Suprapubic skin (tissue), 4 donors: Measurements from ENCODE around the gene NDUFS1. TPM values are rescaled to one million over a fixed set of nuclear protein-coding genes. Genes with fewer than 3 reads are reported as not detected.
"Not testable (repeated sequence)": the region's sequence is repeated elsewhere in the genome, so short reads cannot be mapped to it uniquely, and the experiment has no call there.

Source experiments
- DNase-seq, 2 donors: peaks; one replicate each; pipeline ENCODE4 v3.0.0-alpha.2; 2019; ENCODE audit warnings: low spot score in 2 of 2
- H3K27ac ChIP-seq: fragments of 200-600 bp; sonication (generic); one replicate; pipeline ENCODE4 v1.5.1; 2019
- H3K27me3 ChIP-seq: fragments of 200-600 bp; sonication (generic); one replicate; pipeline ENCODE4 v1.5.1; 2019
- H3K36me3 ChIP-seq: fragments of 200-600 bp; sonication (generic); one replicate; pipeline ENCODE4 v1.5.1; 2019
- H3K4me1 ChIP-seq: fragments of 200-600 bp; sonication (generic); one replicate; pipeline ENCODE4 v1.5.1; 2019
- H3K4me3 ChIP-seq: fragments of 200-600 bp; sonication (generic); one replicate; pipeline ENCODE4 v1.5.1; 2019; ENCODE audit warnings: mild to moderate bottlenecking
- H3K9me3 ChIP-seq: fragments of 200-600 bp; sonication (generic); one replicate; pipeline ENCODE4 v1.5.1; 2019
- EP300 ChIP-seq: sonication (generic); formaldehyde crosslinking; IDR thresholded peaks from one replicate; pipeline ENCODE4 v1.6.1; 2017; ENCODE audit warnings: antibody characterized with exemption
- POLR2A ChIP-seq, 2 donors: fragments of 450-650 bp; IDR thresholded peaks; one replicate each; pipeline ENCODE4 v1.6.1; 2017; ENCODE audit warnings: antibody characterized with exemption in 2 of 2, mild to moderate bottlenecking in 2 of 2, moderate library complexity in 2 of 2
- POLR2AphosphoS5 ChIP-seq, 3 donors: sonication (generic); formaldehyde crosslinking; IDR thresholded peaks; one replicate each; pipeline ENCODE4 v1.6.1; 2017; ENCODE audit warnings: antibody characterized with exemption in 3 of 3
- WGBS: methylation state at CpG from one replicate; pipeline ENCODE4 v1.1.5; 2018; 5-methylcytosine and 5-hydroxymethylcytosine counted together
- total RNA-seq, 4 donors: library from RNA; depleted of rRNA; stranded (reverse); fragments of >200 nt; gene quantifications; one replicate each; pipeline ENCODE4 v1.1.0, GENCODE V29; 2016
- TF ChIP-seq, protein P1 (sequence below), 2 donors: fragments of 200-600 bp in 1 of 2; fragments of 450-650 bp in 1 of 2; sonication (generic) in 1 of 2; IDR thresholded peaks; one replicate each; pipeline ENCODE4 v1.5.1; 2016 to 2019; ENCODE audit warnings: antibody characterized with exemption in 2 of 2, mild to moderate bottlenecking in 1 of 2, moderate library complexity in 1 of 2

The NDUFS1 gene
- total RNA-seq, 4 donors from 2014 or later: 65.7 to 74.2 (median 69.9) TPM

DNA sequence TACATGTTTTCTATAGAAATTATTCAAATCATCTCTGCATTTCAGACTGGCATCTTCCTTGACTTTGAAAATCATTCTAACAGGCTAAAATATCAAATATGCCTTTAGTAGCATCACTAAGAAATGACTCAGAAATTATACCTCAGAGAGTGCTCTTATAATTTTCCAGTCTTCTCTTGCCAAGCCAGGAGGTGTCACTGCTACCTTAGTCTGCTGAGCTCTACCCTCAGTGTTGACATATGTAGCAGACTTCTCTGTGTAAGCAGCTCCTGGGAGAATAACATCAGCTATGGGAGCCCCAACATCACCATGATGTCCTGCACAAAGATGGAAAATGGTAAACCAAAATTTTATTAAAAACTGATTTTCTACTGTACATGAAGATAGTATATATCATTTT, 31.6 kb downstream of the NDUFS1 start:
- H3K4me1 ChIP-seq: no peaks in the 10 kb centered on the region
- H3K27me3 ChIP-seq: no peaks in the 10 kb centered on the region
- H3K9me3 ChIP-seq: no peaks in the 10 kb centered on the region
- H3K4me3 ChIP-seq: no peak overlapping the region
- TF ChIP-seq POLR2A (IDR thresholded peaks at IDR 0.05) (no peak), POLR2AphosphoS5 (IDR thresholded peaks at IDR 0.05) (no peak), EP300 (no peak)
- TF ChIP-seq, protein P1, sequence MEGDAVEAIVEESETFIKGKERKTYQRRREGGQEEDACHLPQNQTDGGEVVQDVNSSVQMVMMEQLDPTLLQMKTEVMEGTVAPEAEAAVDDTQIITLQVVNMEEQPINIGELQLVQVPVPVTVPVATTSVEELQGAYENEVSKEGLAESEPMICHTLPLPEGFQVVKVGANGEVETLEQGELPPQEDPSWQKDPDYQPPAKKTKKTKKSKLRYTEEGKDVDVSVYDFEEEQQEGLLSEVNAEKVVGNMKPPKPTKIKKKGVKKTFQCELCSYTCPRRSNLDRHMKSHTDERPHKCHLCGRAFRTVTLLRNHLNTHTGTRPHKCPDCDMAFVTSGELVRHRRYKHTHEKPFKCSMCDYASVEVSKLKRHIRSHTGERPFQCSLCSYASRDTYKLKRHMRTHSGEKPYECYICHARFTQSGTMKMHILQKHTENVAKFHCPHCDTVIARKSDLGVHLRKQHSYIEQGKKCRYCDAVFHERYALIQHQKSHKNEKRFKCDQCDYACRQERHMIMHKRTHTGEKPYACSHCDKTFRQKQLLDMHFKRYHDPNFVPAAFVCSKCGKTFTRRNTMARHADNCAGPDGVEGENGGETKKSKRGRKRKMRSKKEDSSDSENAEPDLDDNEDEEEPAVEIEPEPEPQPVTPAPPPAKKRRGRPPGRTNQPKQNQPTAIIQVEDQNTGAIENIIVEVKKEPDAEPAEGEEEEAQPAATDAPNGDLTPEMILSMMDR (IDR thresholded peaks at IDR 0.05): no peak
- H3K27ac ChIP-seq: no peak overlapping the region
- H3K36me3 ChIP-seq: peaks cover 96% of the 10 kb centered on the region
- no peak for DNase-seq

DNA sequence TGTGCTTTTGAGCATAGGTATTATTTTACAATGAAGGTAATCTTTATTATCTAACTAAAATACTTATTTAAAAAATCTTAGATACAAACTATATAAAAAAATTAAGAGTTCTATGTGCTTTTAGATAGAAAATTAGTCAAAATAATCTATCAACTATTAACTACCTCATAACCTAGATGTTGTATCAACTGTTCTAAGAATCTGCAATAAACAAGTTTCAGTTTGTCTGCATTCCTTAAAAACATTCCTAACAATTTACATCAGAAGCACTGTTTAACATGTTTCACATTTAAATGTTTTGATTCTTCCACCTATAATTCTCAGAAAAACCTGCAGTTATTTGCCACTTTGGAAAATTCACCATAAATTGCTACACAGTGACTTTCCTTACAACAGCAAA, 33.3 kb downstream of the NDUFS1 start:
- Histone ChIP-seq H3K27ac (no peak overlapping the region), H3K36me3 (peaks cover 96% of the 10 kb centered on the region), H3K27me3 (no peaks in the 10 kb centered on the region), H3K4me3 (no peak overlapping the region), H3K9me3 (no peaks in the 10 kb centered on the region), H3K4me1 (no peaks in the 10 kb centered on the region)
- DNase-seq: no peak
- TF ChIP-seq, protein P1 (IDR thresholded peaks at IDR 0.05): no peak
- TF ChIP-seq EP300 (no peak), POLR2AphosphoS5 (IDR thresholded peaks at IDR 0.05) (no peak), POLR2A (IDR thresholded peaks at IDR 0.05) (no peak)

DNA sequence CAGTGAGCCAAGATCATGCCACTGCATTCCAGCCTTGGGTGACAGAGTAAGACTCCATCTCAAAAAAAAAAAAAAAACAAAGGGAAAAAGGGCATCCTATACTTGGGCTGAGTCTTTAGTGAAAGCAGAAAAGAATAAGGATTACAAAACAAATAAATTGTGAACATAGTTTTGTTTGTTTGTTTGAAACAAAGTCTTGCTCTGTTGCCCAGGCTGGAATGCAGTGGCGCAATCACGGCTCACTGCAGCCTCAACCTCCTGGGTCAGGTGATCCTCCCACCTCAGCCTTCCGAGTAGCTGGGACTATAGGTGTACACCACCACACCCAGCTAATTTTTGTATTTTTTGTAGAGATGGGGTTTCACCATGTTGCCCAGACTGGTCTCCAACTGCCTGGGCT, 36.7 kb downstream of the NDUFS1 start:
- not testable (repeated sequence) for DNase-seq, H3K27me3 ChIP-seq, H3K4me1 ChIP-seq, H3K4me3 ChIP-seq, H3K9me3 ChIP-seq, H3K27ac ChIP-seq
- peaks cover 80% of the 10 kb centered on the region for H3K36me3 ChIP-seq
- 91% methylated on average over 3 of the region's 3 CpGs for WGBS

DNA sequence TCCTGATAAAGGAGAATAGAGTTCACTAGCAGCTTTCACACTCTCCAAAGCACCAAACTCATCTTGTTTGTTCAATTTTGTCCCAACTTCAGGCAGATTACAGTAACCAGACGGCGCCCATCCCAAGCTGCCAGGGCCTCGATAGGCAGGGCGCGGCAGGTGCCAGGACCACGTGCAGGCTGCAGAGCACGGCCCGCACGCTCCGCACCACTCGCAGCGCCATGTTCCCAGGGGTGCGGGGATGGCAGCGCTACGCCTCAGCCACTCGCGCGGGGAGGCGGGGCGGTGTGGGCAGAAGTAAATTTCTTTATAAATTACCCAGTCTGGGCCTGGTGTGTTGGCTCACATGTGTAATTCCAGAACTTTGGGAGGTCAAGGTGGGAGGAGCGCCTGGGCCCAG, 43.0 kb downstream of the NDUFS1 start:
- Histone ChIP-seq H3K36me3 (peaks cover 40% of the 10 kb centered on the region), H3K4me3 (no peak overlapping the region), H3K27me3 (no peaks in the 10 kb centered on the region), H3K4me1 (no peaks in the 10 kb centered on the region), H3K27ac (no peak overlapping the region), H3K9me3 (no peaks in the 10 kb centered on the region)
- 97% methylated on average over 18 of the region's 21 CpGs for WGBS
- TF ChIP-seq POLR2AphosphoS5 (IDR thresholded peaks at IDR 0.05) (no peak), EP300 (no peak), POLR2A (IDR thresholded peaks at IDR 0.05) (no peak)
- TF ChIP-seq, protein P1 (IDR thresholded peaks at IDR 0.05): no peak
- DNase-seq: no peak

DNA sequence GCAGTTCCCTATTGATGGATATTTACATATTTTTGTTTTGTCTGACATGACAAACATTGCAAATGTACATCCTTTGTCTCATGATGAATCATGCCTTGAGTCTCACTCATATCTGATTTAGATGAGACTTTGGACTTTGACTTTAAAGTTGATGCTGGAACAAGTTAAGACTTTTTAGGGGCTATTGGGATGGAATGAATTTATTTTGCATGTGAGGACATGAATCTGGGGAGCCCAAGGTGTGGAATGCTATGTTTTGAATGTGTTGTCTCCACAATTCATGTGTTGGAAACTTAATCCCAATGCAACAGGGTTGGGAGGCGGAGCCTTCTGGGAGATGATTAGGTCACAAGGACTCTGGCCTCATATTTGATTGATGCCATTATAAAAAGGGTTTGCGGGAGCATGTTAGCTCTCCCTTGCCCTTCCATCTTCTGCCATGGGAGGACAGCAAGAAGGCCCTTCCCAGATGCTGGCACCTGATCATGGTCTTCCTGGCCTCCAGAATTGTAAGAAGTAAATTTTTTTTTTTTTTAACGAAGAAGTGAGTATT, 44.1 kb downstream of the NDUFS1 start:
- 93% methylated on average over 3 of the region's 3 CpGs for WGBS
- Histone ChIP-seq H3K27ac (no peak overlapping the region), H3K4me1 (no peaks in the 10 kb centered on the region), H3K9me3 (no peaks in the 10 kb centered on the region), H3K4me3 (no peak overlapping the region), H3K36me3 (peaks cover 28% of the 10 kb centered on the region), H3K27me3 (no peaks in the 10 kb centered on the region)
- TF ChIP-seq, protein P1 (IDR thresholded peaks at IDR 0.05): no peak
- TF ChIP-seq POLR2AphosphoS5 (IDR thresholded peaks at IDR 0.05): no peak
- no peak for TF ChIP-seq EP300
- TF ChIP-seq POLR2A (IDR thresholded peaks at IDR 0.05): no peak
- DNase-seq: no peak

DNA sequence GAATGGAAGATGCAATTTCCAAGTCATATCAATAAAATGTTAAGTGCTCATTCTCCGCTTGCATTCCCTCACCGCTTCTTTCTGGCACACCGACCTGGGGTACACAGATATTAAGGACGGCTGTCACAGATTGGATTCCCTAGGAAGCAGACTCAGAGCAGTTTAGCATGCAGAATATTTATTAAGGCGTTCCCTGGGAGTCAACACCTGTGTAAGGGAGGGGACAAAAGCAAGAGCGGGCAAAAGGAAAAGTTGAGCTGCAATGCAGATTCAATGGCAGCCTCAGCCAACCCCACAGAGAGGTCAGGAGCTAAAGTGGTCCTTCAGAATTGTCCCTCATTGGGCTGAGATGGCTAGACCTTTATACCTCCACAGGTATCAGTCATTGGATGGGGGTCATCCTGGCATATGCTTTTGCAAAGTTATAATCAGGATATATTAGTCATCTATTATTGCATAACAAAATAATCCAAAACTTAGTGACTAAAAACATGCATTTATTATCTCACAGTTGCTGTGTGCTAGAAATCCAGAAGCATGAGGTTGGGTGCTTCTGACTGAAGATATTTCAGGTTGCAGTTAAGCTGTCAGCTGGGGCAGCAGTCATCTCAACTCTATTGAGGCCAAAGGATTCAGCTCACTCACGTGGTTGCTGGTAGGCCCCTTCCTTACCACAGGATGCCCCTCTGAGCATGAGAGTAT, 46.2 kb downstream of the NDUFS1 start:
- Histone ChIP-seq H3K27ac (no peak overlapping the region), H3K4me3 (no peak overlapping the region), H3K36me3 (peaks cover 22% of the 10 kb centered on the region), H3K27me3 (no peaks in the 10 kb centered on the region), H3K9me3 (no peaks in the 10 kb centered on the region), H3K4me1 (no peaks in the 10 kb centered on the region)
- WGBS: 95% methylated on average over 7 of the region's 7 CpGs
- TF ChIP-seq POLR2AphosphoS5 (IDR thresholded peaks at IDR 0.05): no peak
- DNase-seq: no peak
